Stomach (tissue), 4 donors: ENCODE results near the gene DDX56.

Source experiments
- EP300 ChIP-seq: sonication (generic); formaldehyde crosslinking; IDR thresholded peaks from one replicate; pipeline ENCODE4 v1.6.1; 2017; ENCODE audit warnings: antibody characterized with exemption
- POLR2A ChIP-seq, 4 donors: fragments of 450-650 bp; IDR thresholded peaks; one replicate each; pipeline ENCODE4 v1.6.1; 2016; ENCODE audit warnings: antibody characterized with exemption in 4 of 4, control low read depth in 2 of 4, mild to moderate bottlenecking in 1 of 4, moderate library complexity in 1 of 4
- TF ChIP-seq, protein P1 (sequence below), 7 experiments: fragments of 450-650 bp in 4 of 7; fragments of 200-600 bp in 3 of 7; sonication (generic) in 3 of 7; IDR thresholded peaks; one replicate each; pipeline ENCODE4 v1.5.1; 2016 to 2019; ENCODE audit warnings: antibody characterized with exemption in 7 of 7, control low read depth in 2 of 7, mild to moderate bottlenecking in 1 of 7

DNA sequence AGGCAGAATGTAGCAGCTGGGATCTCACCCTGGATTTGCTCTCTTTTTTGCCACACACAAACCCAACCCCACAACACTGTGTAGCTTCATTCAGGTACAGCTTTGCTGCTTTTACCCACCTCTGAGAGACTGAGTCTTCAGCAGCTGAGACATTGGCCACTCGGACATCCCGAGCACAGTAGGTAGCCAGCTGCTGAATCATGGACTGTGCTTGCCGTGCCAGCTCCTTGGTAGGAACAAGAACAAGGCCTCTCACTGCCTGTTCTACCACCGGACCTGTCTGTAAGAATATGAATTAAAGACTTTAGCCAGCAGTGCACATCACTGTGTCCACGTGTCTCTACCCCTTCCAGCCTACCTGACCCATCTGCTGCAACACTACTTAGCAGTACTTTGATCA, 937 bp downstream of the DDX56 start:
- TF ChIP-seq, protein P1, sequence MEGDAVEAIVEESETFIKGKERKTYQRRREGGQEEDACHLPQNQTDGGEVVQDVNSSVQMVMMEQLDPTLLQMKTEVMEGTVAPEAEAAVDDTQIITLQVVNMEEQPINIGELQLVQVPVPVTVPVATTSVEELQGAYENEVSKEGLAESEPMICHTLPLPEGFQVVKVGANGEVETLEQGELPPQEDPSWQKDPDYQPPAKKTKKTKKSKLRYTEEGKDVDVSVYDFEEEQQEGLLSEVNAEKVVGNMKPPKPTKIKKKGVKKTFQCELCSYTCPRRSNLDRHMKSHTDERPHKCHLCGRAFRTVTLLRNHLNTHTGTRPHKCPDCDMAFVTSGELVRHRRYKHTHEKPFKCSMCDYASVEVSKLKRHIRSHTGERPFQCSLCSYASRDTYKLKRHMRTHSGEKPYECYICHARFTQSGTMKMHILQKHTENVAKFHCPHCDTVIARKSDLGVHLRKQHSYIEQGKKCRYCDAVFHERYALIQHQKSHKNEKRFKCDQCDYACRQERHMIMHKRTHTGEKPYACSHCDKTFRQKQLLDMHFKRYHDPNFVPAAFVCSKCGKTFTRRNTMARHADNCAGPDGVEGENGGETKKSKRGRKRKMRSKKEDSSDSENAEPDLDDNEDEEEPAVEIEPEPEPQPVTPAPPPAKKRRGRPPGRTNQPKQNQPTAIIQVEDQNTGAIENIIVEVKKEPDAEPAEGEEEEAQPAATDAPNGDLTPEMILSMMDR (IDR thresholded peaks at IDR 0.05) = no peak
- no peak for TF ChIP-seq EP300
- no peak for TF ChIP-seq POLR2A (IDR thresholded peaks at IDR 0.05)
